Lower lobe of right lung (tissue), 2 donors: ENCODE results near the gene PCED1B. TPM values are rescaled to one million over a fixed set of nuclear protein-coding genes. Genes with fewer than 3 reads are reported as not detected.

Experiments used
- ATAC-seq, 2 donors: fragments of 200-7000 bp; cut with Tn5 transposase; one replicate each; pipeline ENCODE4 v1.9.1; 2020 to 2022; ENCODE audit warnings: mild to moderate bottlenecking in 2 of 2, moderate library complexity in 2 of 2
- DNase-seq: peaks from one replicate; pipeline ENCODE4 v3.0.0-alpha.2; 2020
- H3K27ac ChIP-seq: fragments of 200-600 bp; one replicate; pipeline ENCODE4 v1.8.0; 2022
- H3K27me3 ChIP-seq: fragments of 200-600 bp; one replicate; pipeline ENCODE4 v1.8.0; 2022; ENCODE audit warnings: low read depth
- H3K36me3 ChIP-seq: fragments of 200-600 bp; one replicate; pipeline ENCODE4 v1.8.0; 2022; ENCODE audit warnings: mild to moderate bottlenecking
- H3K4me1 ChIP-seq: fragments of 200-600 bp; one replicate; pipeline ENCODE4 v1.8.0; 2022
- H3K4me3 ChIP-seq: fragments of 200-600 bp; one replicate; pipeline ENCODE4 v1.8.0; 2022; ENCODE audit warnings: mild to moderate bottlenecking
- H3K9me3 ChIP-seq: fragments of 200-600 bp; one replicate; pipeline ENCODE4 v1.8.0; 2022
- CTCF ChIP-seq: fragments of 200-600 bp; IDR thresholded peaks from one replicate; pipeline ENCODE4 v1.8.0; 2022; ENCODE audit warnings: antibody characterized with exemption, mild to moderate bottlenecking
- intact Hi-C: fragments of 100-400 bp; cut with DNase I; formaldehyde crosslinking; loops from one replicate; pipeline ENCODE4 v1.11.0; 2022
- total RNA-seq: library from RNA; stranded (reverse); fragmentation: NEBNext Ultra II Directional; extraction: Animal tissue kit (Norgen Biotek cat#: 25700); gene quantifications from one replicate; pipeline ENCODE4 v1.2.1, GENCODE V29; 2021
- donor health status: DM: no; HTN: yes; CAD: no; lungs with severe emphysema.

Gene PCED1B
- total RNA-seq, 1 donor from 2014 or later: 13.4 TPM

GRCh38 chr12:47145188-47145587 lies 65.8 kb downstream of the PCED1B start:
- Histone ChIP-seq H3K4me3 (no peak overlapping the region), H3K27me3 (no peaks in the 10 kb centered on the region), H3K9me3 (no peaks in the 10 kb centered on the region), H3K36me3 (no peaks in the 10 kb centered on the region), H3K27ac (no peak overlapping the region), H3K4me1 (no peaks in the 10 kb centered on the region)
- DNase-seq: no peak
- no peak for TF ChIP-seq CTCF
- intact Hi-C loops: no loop called here
- no peak for ATAC-seq

- no peak overlapping the region for H3K27ac ChIP-seq
- no peaks in the 10 kb centered on the region for H3K27me3 ChIP-seq
- H3K9me3 ChIP-seq: no peaks in the 10 kb centered on the region
- H3K36me3 ChIP-seq: no peaks in the 10 kb centered on the region
- no peak for TF ChIP-seq CTCF
- intact Hi-C loops: no loop called here
- no peak overlapping the region for H3K4me3 ChIP-seq
- ATAC-seq (no peak), DNase-seq (no peak)
- no peaks in the 10 kb centered on the region for H3K4me1 ChIP-seq
Measured at GRCh38 chr12:47147739-47148138, 68.3 kb downstream of the PCED1B start.

- TF ChIP-seq CTCF: no peak
- DNase-seq (no peak), ATAC-seq (no peak)
- Histone ChIP-seq H3K9me3 (no peaks in the 10 kb centered on the region), H3K27me3 (no peaks in the 10 kb centered on the region), H3K4me1 (no peaks in the 10 kb centered on the region), H3K4me3 (no peak overlapping the region), H3K36me3 (no peaks in the 10 kb centered on the region), H3K27ac (no peak overlapping the region)
- intact Hi-C loops: no loop called here
Measured at GRCh38 chr12:47149146-47149545, 69.7 kb downstream of the PCED1B start.

- Histone ChIP-seq H3K27me3 (no peaks in the 10 kb centered on the region), H3K36me3 (no peaks in the 10 kb centered on the region), H3K9me3 (no peaks in the 10 kb centered on the region), H3K4me1 (peaks cover 14% of the 10 kb centered on the region), H3K4me3 (no peak overlapping the region), H3K27ac (no peak overlapping the region)
- DNase-seq (no peak), ATAC-seq (no peak)
- TF ChIP-seq CTCF: no peak
- intact Hi-C loops: no loop called here
Measured at GRCh38 chr12:47152095-47152494, 72.7 kb downstream of the PCED1B start.

GRCh38 chr12:47155457-47156166 lies 76.2 kb downstream of the PCED1B start:
- no peaks in the 10 kb centered on the region for H3K27me3 ChIP-seq
- no peak for DNase-seq
- no peak overlapping the region for H3K4me3 ChIP-seq
- H3K36me3 ChIP-seq: no peaks in the 10 kb centered on the region
- peaks cover 14% of the 10 kb centered on the region for H3K4me1 ChIP-seq
- peak; percentile 37 to 65 for ATAC-seq
- TF ChIP-seq CTCF: no peak
- intact Hi-C loops: no loop called here
- H3K9me3 ChIP-seq: no peaks in the 10 kb centered on the region
- peak overlapping the region; percentile 37 for H3K27ac ChIP-seq
